GM21576 (cell line): ENCODE data around the gene RBM23.
A peak's percentile ranks its signal among the peaks of the same experiment; 100 is the strongest.

Source experiments
- ATAC-seq: cut with Tn5 transposase; IDR thresholded peaks from one replicate; pipeline ENCODE4 v1.9.1; 2021; ENCODE audit warnings: mild to moderate bottlenecking, moderate library complexity; ENCODE audit not compliant: unreplicated experiment

RBM23 gene

GRCh38 chr14:22886500-22887259 is 32.3 kb downstream of the RBM23 start:
- ATAC-seq: peak; percentile 50

- ATAC-seq: no peak
These were observed 33.0 kb downstream of the RBM23 start for GRCh38 chr14:22885975-22886374.

- ATAC-seq: no peak
These were observed 34.0 kb downstream of the RBM23 start for GRCh38 chr14:22884738-22885523.

GRCh38 chr14:22884076-22884737 is 34.7 kb downstream of the RBM23 start:
- ATAC-seq: no peak

GRCh38 chr14:22883173-22883976 is 35.6 kb downstream of the RBM23 start, which contains the start of gene REM2:
Gene REM2, plus strand, starts transcription at chr14:22883222. Its CDS starts 66 bp downstream, at chr14:22883288.
- ATAC-seq: no peak

- no peak for ATAC-seq
These were observed 36.3 kb downstream of the RBM23 start for GRCh38 chr14:22882529-22883172.

GRCh38 chr14:22882064-22882463 is 36.9 kb downstream of the RBM23 start:
- no peak for ATAC-seq

GRCh38 chr14:22878271-22879246 is 40.4 kb downstream of the RBM23 start:
- ATAC-seq: no peak

- no peak for ATAC-seq
These were observed 41.9 kb downstream of the RBM23 start for GRCh38 chr14:22877000-22877501.

GRCh38 chr14:22875748-22876319 is 43.1 kb downstream of the RBM23 start:
- no peak for ATAC-seq

GRCh38 chr14:22875003-22875747 is 43.8 kb downstream of the RBM23 start:
- no peak for ATAC-seq

GRCh38 chr14:22872833-22873520 is 46.0 kb downstream of the RBM23 start:
- ATAC-seq: no peak

- peak; percentile 18 for ATAC-seq
These were observed 46.7 kb downstream of the RBM23 start for GRCh38 chr14:22872033-22872832.

GRCh38 chr14:22871224-22872032 is 47.5 kb downstream of the RBM23 start, which contains the start of gene LRP10:
Gene LRP10, plus strand, starts transcription at chr14:22871740. Its CDS starts 564 bp downstream, at chr14:22872304.
- peak; percentile 76 for ATAC-seq

- ATAC-seq: peak; percentile 44
These were observed 48.1 kb downstream of the RBM23 start for GRCh38 chr14:22870811-22871223.
